Measurements from ENCODE around the gene FBRS.
"Not testable (repeated sequence)": the region's sequence is repeated elsewhere in the genome, so short reads cannot be mapped to it uniquely, and the experiment has no call there.

The FBRS gene

GRCh38 chr16:30657866-30658730 is at the start of gene FBRS:
FBRS (plus strand) TSS chr16:30658431; CDS start chr16:30659519, 1,088 bp downstream.
- DNase-seq: peak; percentile 100

GRCh38 chr16:30609002-30609925 is 49.0 kb upstream of the FBRS start:
- peak; percentile 58 for DNase-seq

- peak; percentile 99 for DNase-seq
Observed at GRCh38 chr16:30609926-30610839, 48.0 kb upstream of the FBRS start, which contains the start of gene ZNF689. ZNF689 (minus strand) TSS chr16:30610389; CDS start chr16:30610041, 348 bp downstream.

GRCh38 chr16:30615358-30616091 is 42.7 kb upstream of the FBRS start:
- DNase-seq: peak; percentile 71

GRCh38 chr16:30619202-30619601 is 39.0 kb upstream of the FBRS start:
- DNase-seq: no peak

GRCh38 chr16:30619638-30620037 is 38.6 kb upstream of the FBRS start:
- no peak for DNase-seq

GRCh38 chr16:30620169-30620568 is 38.1 kb upstream of the FBRS start:
- no peak for DNase-seq

GRCh38 chr16:30621765-30622164 is 36.5 kb upstream of the FBRS start:
- no peak for DNase-seq

- no peak for DNase-seq
Observed at GRCh38 chr16:30622455-30623032, 35.7 kb upstream of the FBRS start.

GRCh38 chr16:30623536-30624283 is 34.5 kb upstream of the FBRS start:
- DNase-seq: peak; percentile 52

GRCh38 chr16:30626236-30626635 is 32.0 kb upstream of the FBRS start:
- no peak for DNase-seq

GRCh38 chr16:30628628-30629540 is 29.3 kb upstream of the FBRS start:
- peak; percentile 90 for DNase-seq

GRCh38 chr16:30632454-30632853 is 25.8 kb upstream of the FBRS start:
- DNase-seq: not testable (repeated sequence)

- DNase-seq: no peak
Observed at GRCh38 chr16:30633526-30633925, 24.7 kb upstream of the FBRS start.

GRCh38 chr16:30636599-30636998 is 21.6 kb upstream of the FBRS start:
- DNase-seq: no peak

- DNase-seq: not testable (repeated sequence)
Observed at GRCh38 chr16:30637139-30637538, 21.1 kb upstream of the FBRS start.

GRCh38 chr16:30637944-30638343 is 20.3 kb upstream of the FBRS start:
- DNase-seq: peak; percentile 86

GRCh38 chr16:30641378-30641982 is 16.8 kb upstream of the FBRS start:
- DNase-seq: peak; percentile 80

GRCh38 chr16:30644334-30644830 is 13.8 kb upstream of the FBRS start:
- DNase-seq: no peak
